ENCODE results near the gene RDH5.

Gene RDH5

GRCh38 chr12:55723516-55724225 lies 3.5 kb downstream of the RDH5 start:
- H3K27me3 ChIP-seq (ENCODE audit: low read depth): no peaks in the 10 kb centered on the region
- peaks cover 39% of the 10 kb centered on the region for H3K36me3 ChIP-seq (replicated peaks)
- no peaks in the 10 kb centered on the region for H3K9me3 ChIP-seq
- H3K4me3 ChIP-seq: no peak overlapping the region
- in situ Hi-C loops (cut with MboI; ENCODE audit: low sequenced_read_pairs): no loop called here
- H3K4me1 ChIP-seq: peaks cover 3% of the 10 kb centered on the region; the same call in 1 of the 2 replicates
- no peak for DNase-seq (ENCODE audit: low spot score in 2 of 2)

- no peaks in the 10 kb centered on the region for H3K9me3 ChIP-seq
- no peak overlapping the region for H3K4me3 ChIP-seq
- H3K36me3 ChIP-seq (replicated peaks): peaks cover 39% of the 10 kb centered on the region
- in situ Hi-C loops (cut with MboI; ENCODE audit: low sequenced_read_pairs): no loop called here
- peak; percentile 60 to 81 for DNase-seq (ENCODE audit: low spot score in 2 of 2)
- peaks cover 5% of the 10 kb centered on the region for H3K4me1 ChIP-seq
- no peaks in the 10 kb centered on the region for H3K27me3 ChIP-seq (ENCODE audit: low read depth)
These were observed 4.2 kb downstream of the RDH5 start for GRCh38 chr12:55724226-55724939.

GRCh38 chr12:55724940-55725309 lies 4.7 kb downstream of the RDH5 start:
- H3K36me3 ChIP-seq (replicated peaks): peaks cover 39% of the 10 kb centered on the region
- H3K27me3 ChIP-seq (ENCODE audit: low read depth): no peaks in the 10 kb centered on the region
- in situ Hi-C loops (cut with MboI; ENCODE audit: low sequenced_read_pairs): no loop called here
- no peak overlapping the region for H3K4me3 ChIP-seq
- H3K9me3 ChIP-seq: no peaks in the 10 kb centered on the region
- no peak for DNase-seq (ENCODE audit: low spot score in 2 of 2)
- H3K4me1 ChIP-seq: peaks cover 8% of the 10 kb centered on the region

GRCh38 chr12:55725556-55725955 lies 5.4 kb downstream of the RDH5 start:
- no peak for DNase-seq (ENCODE audit: low spot score in 2 of 2)
- Histone ChIP-seq H3K4me1 (peaks cover 11% of the 10 kb centered on the region), H3K27me3 (ENCODE audit: low read depth) (no peaks in the 10 kb centered on the region), H3K4me3 (no peak overlapping the region), H3K36me3 (replicated peaks) (peaks cover 39% of the 10 kb centered on the region), H3K9me3 (no peaks in the 10 kb centered on the region)
- in situ Hi-C loops (cut with MboI; ENCODE audit: low sequenced_read_pairs): no loop called here

- H3K4me3 ChIP-seq: no peak overlapping the region; the same call in 1 of the 2 replicates
- H3K36me3 ChIP-seq (replicated peaks): peaks cover 39% of the 10 kb centered on the region
- no peaks in the 10 kb centered on the region for H3K27me3 ChIP-seq (ENCODE audit: low read depth)
- peaks cover 11% of the 10 kb centered on the region for H3K4me1 ChIP-seq
- no peaks in the 10 kb centered on the region for H3K9me3 ChIP-seq
- in situ Hi-C loops (cut with MboI; ENCODE audit: low sequenced_read_pairs): no loop called here
- DNase-seq (ENCODE audit: low spot score in 2 of 2): no peak
These were observed 6.8 kb downstream of the RDH5 start for GRCh38 chr12:55726971-55727370.

- in situ Hi-C loops (cut with MboI; ENCODE audit: low sequenced_read_pairs): no loop called here
- Histone ChIP-seq H3K9me3 (no peaks in the 10 kb centered on the region), H3K27me3 (ENCODE audit: low read depth) (no peaks in the 10 kb centered on the region), H3K4me3 (peak overlapping the region; percentile 58), H3K36me3 (replicated peaks) (peaks cover 39% of the 10 kb centered on the region), H3K4me1 (peaks cover 11% of the 10 kb centered on the region)
- no peak for DNase-seq (ENCODE audit: low spot score in 2 of 2)
These were observed 7.5 kb downstream of the RDH5 start for GRCh38 chr12:55727643-55728185.

- in situ Hi-C loops (cut with MboI; ENCODE audit: low sequenced_read_pairs): no loop called here
- H3K9me3 ChIP-seq: no peaks in the 10 kb centered on the region
- peaks cover 11% of the 10 kb centered on the region for H3K4me1 ChIP-seq
- no peaks in the 10 kb centered on the region for H3K27me3 ChIP-seq (ENCODE audit: low read depth)
- peak overlapping the region; percentile 58 for H3K4me3 ChIP-seq
- H3K36me3 ChIP-seq (replicated peaks): peaks cover 37% of the 10 kb centered on the region
- peak in 1 of 2 experiments; percentile 78 for DNase-seq (ENCODE audit: low spot score in 2 of 2)
These were observed 8.2 kb downstream of the RDH5 start for GRCh38 chr12:55728186-55728938.

GRCh38 chr12:55728939-55729818 lies 9.0 kb downstream of the RDH5 start, which contains the start of gene CD63:
Gene CD63, minus strand, starts transcription at chr12:55729009. Its CDS starts 668 bp downstream, at chr12:55728341.
- peak; percentile 84 to 92 for DNase-seq (ENCODE audit: low spot score in 2 of 2)
- Histone ChIP-seq H3K36me3 (replicated peaks) (peaks cover 29% of the 10 kb centered on the region), H3K4me1 (peaks cover 11% of the 10 kb centered on the region), H3K27me3 (ENCODE audit: low read depth) (no peaks in the 10 kb centered on the region), H3K9me3 (no peaks in the 10 kb centered on the region), H3K4me3 (peak within 1 kb of the TSS; percentile 58)
- in situ Hi-C loops (cut with MboI; ENCODE audit: low sequenced_read_pairs): no loop called here

- DNase-seq (ENCODE audit: low spot score in 2 of 2): peak; percentile 30 to 48
- peaks cover 11% of the 10 kb centered on the region for H3K4me1 ChIP-seq
- H3K9me3 ChIP-seq: no peaks in the 10 kb centered on the region
- H3K36me3 ChIP-seq (replicated peaks): peaks cover 19% of the 10 kb centered on the region
- in situ Hi-C loops (cut with MboI; ENCODE audit: low sequenced_read_pairs): loop anchor here (10.0 kb wide), 1 partner anchor 385 kb away; the partner anchor contains the start of genes RPL41 and ZC3H10
- H3K27me3 ChIP-seq (ENCODE audit: low read depth): no peaks in the 10 kb centered on the region
- H3K4me3 ChIP-seq: peak overlapping the region; percentile 58
These were observed 9.9 kb downstream of the RDH5 start for GRCh38 chr12:55729819-55730818.

- in situ Hi-C loops (cut with MboI; ENCODE audit: low sequenced_read_pairs): loop anchor here (10.0 kb wide), 1 partner anchor 383 kb away; the partner anchor contains the start of genes RPL41 and ZC3H10
These were observed 12.1 kb downstream of the RDH5 start for GRCh38 chr12:55732288-55732687.

GRCh38 chr12:55733021-55733555 lies 12.9 kb downstream of the RDH5 start:
- no peak for DNase-seq (ENCODE audit: low spot score in 2 of 2)
- H3K36me3 ChIP-seq (replicated peaks): no peaks in the 10 kb centered on the region
- no peaks in the 10 kb centered on the region for H3K9me3 ChIP-seq
- in situ Hi-C loops (cut with MboI; ENCODE audit: low sequenced_read_pairs): loop anchor here (10.0 kb wide), 1 partner anchor 382 kb away; the partner anchor contains the start of genes RPL41 and ZC3H10
- H3K4me1 ChIP-seq: peaks cover 18% of the 10 kb centered on the region
- H3K27me3 ChIP-seq (ENCODE audit: low read depth): no peaks in the 10 kb centered on the region
- H3K4me3 ChIP-seq: no peak overlapping the region

More at GRCh38 chr12:55732288-55732687, 12.1 kb downstream of the RDH5 start:
- Histone ChIP-seq H3K27me3 (ENCODE audit: low read depth) (no peaks in the 10 kb centered on the region), H3K4me3 (no peak overlapping the region), H3K36me3 (replicated peaks) (peaks cover 1% of the 10 kb centered on the region; the same call in 1 of the 2 replicates), H3K4me1 (peaks cover 12% of the 10 kb centered on the region), H3K9me3 (no peaks in the 10 kb centered on the region)
- no peak for DNase-seq (ENCODE audit: low spot score in 2 of 2)

All from HAP-1 (cell line).